Dermis microvascular lymphatic vessel endothelial cell (primary cell): Measurements from ENCODE around the gene MAPKBP1. TPM values are rescaled to one million over a fixed set of nuclear protein-coding genes. Genes with fewer than 3 reads are reported as not detected.

ENCODE experiments used
- DNase-seq, 2 donors: peaks; one replicate each; pipeline versions ENCODE4 v3.0.0 to v3.0.0-alpha.2; 2010; ENCODE audit warnings: low read depth in 2 of 2
- total RNA-seq: library from RNA; depleted of rRNA; stranded (reverse); fragments of >200 nt; gene quantifications from 2 replicates; pipeline ENCODE4 v1.2.1, GENCODE V29; 2014

MAPKBP1 gene
- total RNA-seq, 1 donor from 2014 or later, result 8.7 TPM

GRCh38 chr15:41847981-41848380 lies 73.7 kb downstream of the MAPKBP1 start:
- no peak for DNase-seq

DNA sequence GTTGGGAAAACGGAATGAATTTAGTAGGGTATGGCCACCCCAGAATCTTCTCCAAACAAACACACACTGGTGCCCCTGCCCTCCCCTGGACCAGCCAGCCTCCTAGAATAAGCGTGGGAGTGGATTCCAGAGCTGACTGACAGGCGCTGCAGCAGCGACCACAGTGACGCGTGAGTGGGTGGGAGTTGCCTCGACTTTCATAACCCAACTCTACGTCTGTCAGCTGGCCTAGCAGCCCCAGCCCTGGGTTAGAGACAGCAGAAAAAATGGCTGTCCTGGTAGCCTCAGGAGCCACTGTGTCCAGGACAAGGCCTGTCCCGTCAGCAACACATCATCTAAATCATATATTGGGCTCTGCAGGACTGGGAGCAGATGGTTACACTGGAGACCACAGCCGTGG lies 74.3 kb downstream of the MAPKBP1 start:
- DNase-seq, result no peak

DNA sequence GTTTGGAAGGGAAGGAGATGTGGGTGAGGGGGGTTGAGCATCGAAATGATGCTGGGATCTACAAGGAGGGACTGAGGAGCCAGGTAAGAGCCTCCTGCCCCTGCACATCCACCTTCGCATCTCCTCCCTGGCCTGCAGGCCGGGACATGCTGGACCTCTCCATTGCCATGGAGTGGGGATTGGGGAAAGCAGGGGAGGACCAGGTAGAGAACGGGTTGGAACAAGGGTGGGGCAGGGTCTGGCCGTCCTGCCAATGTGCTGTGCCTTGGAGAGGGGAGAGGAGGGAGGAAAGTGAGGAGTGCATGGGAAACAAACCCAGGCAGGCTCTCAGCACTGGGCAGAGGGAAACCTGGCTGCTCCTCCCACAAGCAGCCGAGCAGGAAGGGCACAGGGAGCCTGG lies 74.9 kb downstream of the MAPKBP1 start:
- no peak for DNase-seq

DNA sequence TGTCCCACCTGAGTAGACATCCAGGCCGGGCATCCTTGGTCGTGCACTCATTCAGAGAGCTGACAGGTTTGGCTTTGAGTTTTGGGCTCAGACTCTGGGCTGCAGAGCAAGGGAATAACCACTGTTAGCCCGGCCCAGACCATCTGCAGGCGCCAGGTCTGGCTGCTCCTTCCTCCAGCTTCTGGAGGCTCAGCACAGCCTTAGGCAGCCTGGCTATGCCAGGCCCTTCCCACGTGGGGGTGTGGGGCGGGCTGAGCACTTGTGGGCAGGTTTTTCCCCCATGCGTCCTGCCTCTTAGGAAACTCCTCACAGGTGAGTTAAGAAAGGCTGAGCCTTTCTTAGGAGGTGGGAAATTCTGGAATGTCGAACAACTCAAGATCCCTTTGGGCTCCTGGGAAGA lies 75.6 kb downstream of the MAPKBP1 start:
- no peak for DNase-seq

GRCh38 chr15:41850482-41851166 lies 76.3 kb downstream of the MAPKBP1 start:
- DNase-seq, result no peak

DNA sequence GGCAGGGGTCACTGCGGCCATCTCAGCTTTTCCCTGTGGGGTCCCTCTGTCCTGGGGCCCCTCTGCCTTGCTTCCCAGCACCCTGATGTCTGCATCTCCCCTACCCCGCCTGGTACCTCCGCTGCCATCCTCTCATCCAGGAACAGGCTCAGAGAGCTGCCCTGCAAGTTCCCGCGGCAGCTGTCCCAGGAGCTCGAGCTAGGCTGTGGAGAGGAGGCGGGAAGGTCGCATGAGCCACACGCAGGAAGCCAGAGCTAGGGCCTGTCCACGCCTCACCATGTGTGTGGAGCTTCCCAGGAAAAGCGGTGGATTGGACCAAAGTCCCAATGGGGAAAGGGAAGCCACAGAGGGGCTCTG lies 76.9 kb downstream of the MAPKBP1 start:
- DNase-seq, result no peak

- DNase-seq, result no peak
Observed at GRCh38 chr15:41851755-41852370, 77.6 kb downstream of the MAPKBP1 start.

DNA sequence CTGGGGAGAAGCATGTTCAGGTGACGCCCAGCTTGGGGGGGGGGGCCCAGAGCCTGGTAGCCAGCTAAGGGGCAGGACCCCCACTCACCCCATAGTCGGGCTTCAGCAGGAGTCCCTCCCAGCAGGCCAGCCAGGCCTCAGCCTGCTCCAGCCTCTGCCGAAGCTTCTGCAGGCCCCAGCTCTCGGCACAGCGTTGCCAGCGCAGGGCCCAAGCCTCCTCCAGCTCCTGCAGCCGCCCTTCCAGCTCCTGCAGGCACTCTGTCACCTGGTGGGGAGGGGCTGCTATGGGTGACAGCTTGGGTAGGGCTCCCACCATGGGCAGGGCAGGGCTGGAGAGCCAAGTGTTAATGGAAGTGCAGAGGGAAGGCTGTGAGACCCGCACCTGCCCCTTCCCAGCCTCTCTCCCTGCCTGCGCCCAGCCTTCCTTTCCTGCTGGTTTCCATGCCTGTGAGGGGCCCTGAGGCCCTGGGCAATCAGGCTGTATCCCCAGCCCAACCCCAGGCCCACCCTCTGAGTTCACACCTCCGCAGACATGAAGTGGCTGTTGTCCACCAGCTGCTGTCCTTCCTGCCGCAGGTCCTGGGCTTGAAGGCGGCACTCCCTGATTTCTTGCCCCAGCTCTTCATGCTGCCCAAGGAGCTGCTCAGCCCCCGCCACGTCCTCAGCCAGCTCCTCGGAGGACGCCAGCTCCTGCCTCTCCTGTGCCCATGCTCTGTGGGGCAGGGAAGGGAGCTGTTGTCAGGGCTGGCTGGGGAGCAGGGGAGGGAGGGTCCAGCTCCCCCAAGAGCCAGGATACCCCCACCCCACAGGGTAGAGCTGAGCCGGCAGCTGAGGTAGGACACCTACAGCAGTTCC lies 78.7 kb downstream of the MAPKBP1 start:
- no peak for DNase-seq

DNA sequence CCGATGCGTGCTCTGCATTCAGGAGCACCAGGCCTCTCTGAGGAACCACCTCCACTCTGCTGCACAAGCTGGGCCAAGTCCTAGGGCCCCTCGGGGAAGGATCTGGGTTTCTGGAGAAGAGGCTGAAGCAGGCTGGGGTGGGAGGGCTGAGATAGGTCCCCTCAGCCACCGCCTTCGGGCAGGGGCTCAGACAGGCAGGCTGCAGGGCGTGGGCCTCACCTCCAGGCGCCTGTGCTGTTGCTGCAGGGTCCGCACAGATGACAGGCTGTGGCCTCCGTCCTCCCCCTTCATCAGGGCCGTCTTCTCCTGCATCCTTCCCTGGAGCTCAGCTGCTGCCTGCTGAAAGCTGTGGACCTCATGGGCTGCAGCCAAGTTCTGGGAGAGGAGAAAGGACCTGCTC lies 79.5 kb downstream of the MAPKBP1 start:
- DNase-seq, result no peak

GRCh38 chr15:41854443-41854842 lies 80.2 kb downstream of the MAPKBP1 start:
- DNase-seq, result no peak

DNA sequence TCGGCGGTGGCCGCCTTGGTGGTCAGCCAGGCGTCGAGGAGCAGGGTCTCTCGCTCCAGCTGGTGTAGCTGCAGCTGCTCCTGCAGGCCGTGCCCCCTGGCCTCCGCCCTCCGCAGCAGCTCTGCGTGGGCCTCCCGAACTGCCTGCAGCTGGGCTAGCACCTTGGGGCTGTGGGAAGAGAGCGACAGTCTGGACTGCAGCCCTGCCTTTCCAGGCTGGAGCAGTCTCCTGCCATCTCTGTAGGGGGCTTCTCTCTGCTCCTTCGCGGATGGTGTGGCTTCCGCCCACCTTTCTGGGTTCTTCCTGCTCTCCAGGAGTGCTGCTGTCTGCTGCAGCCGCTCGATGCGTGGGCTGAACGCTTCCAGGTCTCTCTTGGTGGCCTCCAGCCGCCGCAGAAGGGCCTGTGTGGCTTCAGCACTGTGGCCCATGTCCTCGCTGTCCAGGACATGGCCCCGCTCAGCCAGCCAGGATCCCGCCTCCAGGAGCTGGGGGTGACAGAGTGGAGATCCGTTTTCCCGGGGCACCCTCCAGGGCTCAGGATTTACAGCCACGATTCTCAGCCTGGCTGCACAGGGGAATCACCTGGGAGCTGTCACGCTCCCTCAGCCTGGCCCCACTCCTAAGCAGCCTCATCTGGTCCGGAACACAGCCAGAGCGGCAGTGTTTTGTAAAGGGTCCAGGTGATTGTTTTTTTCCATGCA lies 81.1 kb downstream of the MAPKBP1 start:
- no peak for DNase-seq

DNA sequence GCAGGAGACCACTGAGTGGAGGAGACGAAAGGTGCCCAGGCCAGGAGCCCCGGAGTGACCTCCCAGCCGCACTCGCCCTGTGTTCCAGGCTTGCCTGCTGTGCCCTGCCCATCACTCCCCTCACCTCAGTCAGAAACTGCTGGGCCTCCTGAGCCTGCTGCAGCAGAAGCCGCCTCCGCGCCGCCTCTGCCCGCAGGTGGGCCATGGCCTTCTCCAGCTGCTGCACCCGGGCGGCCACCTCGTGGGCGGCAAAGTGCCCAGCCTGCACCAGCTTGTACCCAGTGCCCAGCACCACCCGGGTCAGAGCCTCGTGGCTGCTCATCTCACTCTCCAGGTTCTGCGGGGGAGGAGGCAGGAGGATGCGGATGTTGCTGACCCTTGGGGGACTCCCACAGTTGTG lies 82.0 kb downstream of the MAPKBP1 start:
- no peak for DNase-seq

GRCh38 chr15:41856716-41857115 lies 82.4 kb downstream of the MAPKBP1 start:
- DNase-seq, result no peak

DNA sequence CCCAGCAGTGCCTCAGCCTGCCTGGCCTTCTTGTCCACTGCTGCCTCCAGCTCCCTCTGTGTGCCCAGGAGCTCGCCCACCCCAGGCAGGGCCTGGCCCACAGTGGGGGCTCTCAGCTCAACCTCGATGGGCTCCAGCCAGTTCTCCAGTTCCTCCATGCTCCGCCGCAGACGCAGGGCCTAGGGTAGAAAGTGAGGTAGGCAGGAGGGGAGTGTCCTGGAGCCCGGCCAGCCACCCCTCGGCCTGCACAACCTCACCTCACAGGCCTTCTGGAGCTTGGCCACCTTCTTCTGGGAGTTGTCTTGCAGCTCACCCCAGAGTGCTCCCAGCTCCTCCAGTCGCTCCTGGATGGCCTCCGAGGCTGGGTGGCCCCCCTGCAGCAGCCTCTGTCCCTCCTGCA lies 83.0 kb downstream of the MAPKBP1 start:
- DNase-seq, result no peak

DNA sequence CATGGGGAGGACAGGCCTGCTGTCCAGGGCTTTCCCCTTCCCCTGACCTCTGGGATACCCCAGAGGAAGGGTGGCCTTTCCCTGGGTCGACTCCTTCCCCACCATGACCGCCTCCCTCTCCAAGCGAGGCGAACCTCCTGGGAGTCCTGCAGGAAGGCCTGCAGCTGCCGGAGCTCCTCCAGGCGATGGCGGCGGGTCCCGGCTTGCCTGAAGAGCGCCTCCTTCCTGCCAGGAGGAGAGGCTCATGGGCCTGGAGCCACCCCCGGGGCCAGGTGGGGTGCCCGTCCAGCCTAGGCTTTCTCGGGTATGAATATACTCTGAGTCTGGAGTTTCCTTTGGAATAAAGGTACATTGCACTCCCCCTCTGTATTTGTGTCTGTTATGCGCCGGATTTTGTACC lies 84.5 kb downstream of the MAPKBP1 start:
- no peak for DNase-seq

- peak; percentile 5 to 10 for DNase-seq
Observed at GRCh38 chr15:41860049-41860828, 86.0 kb downstream of the MAPKBP1 start.

DNA sequence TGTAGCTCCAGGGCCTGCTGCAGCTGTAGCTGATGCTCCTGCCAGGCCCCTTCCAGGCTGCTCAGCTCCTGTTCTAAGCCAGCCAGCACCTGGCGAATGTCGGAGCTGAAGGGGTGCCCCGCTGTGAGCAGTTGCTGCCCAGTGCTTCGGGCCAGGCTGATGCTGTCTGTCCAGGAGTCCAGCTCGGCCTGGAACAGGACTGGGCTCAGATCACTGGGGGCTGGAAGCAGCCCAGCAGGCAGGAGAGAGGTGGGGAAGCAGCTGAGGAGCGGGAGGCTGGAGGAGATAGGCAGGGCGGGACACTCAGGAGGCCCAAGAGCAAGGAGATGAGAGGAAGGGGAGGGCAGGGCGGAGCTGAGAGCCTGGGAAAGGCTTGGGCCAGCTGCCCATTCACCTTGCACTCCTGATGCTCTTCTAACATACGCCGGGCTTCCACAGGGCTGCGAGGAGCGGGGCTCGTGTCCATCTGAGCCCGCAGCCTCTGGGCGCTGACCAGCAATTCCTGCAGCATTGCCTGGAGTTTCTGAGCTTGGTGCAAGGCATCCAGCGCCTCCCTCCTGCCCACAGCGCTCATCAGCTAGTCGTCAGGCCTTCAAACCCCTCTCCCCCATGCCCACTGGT lies 87.6 kb downstream of the MAPKBP1 start:
- no peak for DNase-seq

GRCh38 chr15:41862515-41863116 lies 88.3 kb downstream of the MAPKBP1 start:
- DNase-seq, result no peak

DNA sequence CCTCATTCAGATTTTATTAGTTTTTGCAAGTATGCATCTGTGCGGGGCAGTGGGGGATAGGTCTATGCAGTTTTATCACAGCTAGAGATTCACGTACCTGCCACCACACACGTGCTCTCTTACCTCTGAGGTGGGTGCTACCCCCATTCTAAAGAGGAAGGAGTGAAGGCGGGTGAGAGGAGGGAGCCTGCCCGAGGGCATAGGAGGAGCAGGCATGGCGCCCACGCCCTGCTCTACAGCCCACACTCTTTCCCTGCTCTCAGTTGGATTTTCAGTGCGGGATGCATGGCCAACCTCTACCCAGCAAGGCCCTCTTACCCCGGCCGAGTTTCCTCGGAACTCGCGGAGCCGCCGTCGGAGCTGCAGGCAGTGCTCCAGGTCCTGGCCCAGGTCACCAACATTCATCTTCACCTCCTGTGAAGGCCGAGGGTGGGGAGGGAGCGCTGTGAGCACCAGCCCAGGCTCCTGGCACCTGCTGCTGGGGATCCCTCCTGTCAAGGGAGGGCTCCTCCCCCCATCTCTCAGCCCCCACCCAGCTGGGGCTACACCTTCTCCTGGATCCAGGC lies 91.3 kb downstream of the MAPKBP1 start:
- DNase-seq, result no peak

DNA sequence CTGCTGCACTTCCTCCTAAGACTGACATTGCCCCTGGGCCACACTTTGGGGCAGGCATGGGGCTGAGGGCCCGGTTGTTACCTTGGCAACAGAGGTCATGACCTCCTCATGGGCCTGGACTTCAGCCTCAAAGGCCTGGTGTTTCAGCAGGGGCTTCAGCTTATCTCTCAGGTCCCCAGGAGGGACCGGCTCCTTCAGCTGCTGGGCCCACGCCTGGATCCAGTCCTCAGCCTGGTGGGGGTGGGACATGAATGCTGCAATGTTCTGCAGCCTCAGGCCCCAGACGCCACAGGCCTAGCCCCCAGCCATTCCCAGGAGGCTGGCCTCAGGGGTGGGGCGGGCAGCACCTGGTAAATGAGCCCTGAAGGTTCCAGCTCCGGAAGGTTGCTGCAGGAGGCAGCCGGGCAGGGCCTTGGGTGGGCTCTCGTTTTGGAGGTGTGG lies 92.0 kb downstream of the MAPKBP1 start:
- DNase-seq, result no peak
